GM12878 (cell line): ENCODE measurements around the gene TBXAS1. TPM values are rescaled to one million over a fixed set of nuclear protein-coding genes. Genes with fewer than 3 reads are reported as not detected.

Experiments used
- ATAC-seq: fragments of 200-7000 bp; cut with Tn5 transposase; 3 replicates; pipeline ENCODE4 v1.9.1; 2020; ENCODE audit warnings: mild to moderate bottlenecking, moderate library complexity
- BruUV-seq: library from RNA; stranded (reverse); fragments of 400-500 nt; replicated peaks from 2 replicates; lab custom pipeline; 2021; lab: Mats Ljungman, UMichigan
- CTCF ChIA-PET: fragments of 300-600 bp; sonication (Branson Sonifier 250); formaldehyde crosslinking; extraction: SDS; loops from one replicate; lab custom pipeline; 2021; ENCODE audit warnings: inconsistent platforms; lab: Yijun Ruan, JAX
- POLR2A ChIA-PET: fragments of 350-600 bp; formaldehyde crosslinking; extraction: SDS; loops from one replicate; lab custom pipeline; 2021; ENCODE audit warnings: inconsistent platforms; lab: Charles Lee
- RAD21 ChIA-PET: fragments of 300-600 bp; sonication (Branson Sonifier 250); formaldehyde crosslinking; loops from one replicate; lab custom pipeline; 2023; ENCODE audit warnings: antibody characterized with exemption; ENCODE audit not compliant: unreplicated experiment; lab: Charles Lee
- SMC1A ChIA-PET: fragments of 300-600 bp; sonication (Branson Sonifier 250); formaldehyde crosslinking; loops from one replicate; lab custom pipeline; 2023; ENCODE audit not compliant: unreplicated experiment, uncharacterized antibody; lab: Charles Lee
- DNase-seq: peaks from one replicate; pipeline ENCODE4 v3.0.0-alpha.2; 2011; ENCODE audit warnings: low read depth, low spot score
- FAIRE-seq: peaks from 3 replicates; lab custom pipeline; 2011; peaks lifted over from hg19 to GRCh38; lab: Jason Lieb, UNC
- H2AFZ ChIP-seq: 2 replicates; pipeline ENCODE4 v1.6.0; 2011; ENCODE audit warnings: low read depth, low read length, control low read depth; ENCODE audit not compliant: control insufficient read depth
- H3K27ac ChIP-seq: 2 replicates; pipeline ENCODE4 v1.5.1; 2011; ENCODE audit warnings: control low read depth; ENCODE audit not compliant: control insufficient read depth, insufficient read depth
- H3K27me3 ChIP-seq, 2 experiments: replicated peaks in 1 of 2; 2 replicates each; pipeline versions ENCODE4 v1.6.0 to v1.6.1; 2011; ENCODE audit warnings: low read length in 1 of 2; ENCODE audit not compliant: control insufficient read depth in 2 of 2, insufficient read depth in 2 of 2
- H3K36me3 ChIP-seq, 2 experiments: 2 replicates each; pipeline ENCODE4 v1.5.1; 2011; ENCODE audit warnings: low read length in 1 of 2; ENCODE audit not compliant: control insufficient read depth in 2 of 2, insufficient read depth in 2 of 2
- H3K4me1 ChIP-seq: 2 replicates; pipeline ENCODE4 v1.6.1; 2011; ENCODE audit warnings: mild to moderate bottlenecking, low read length, moderate library complexity, mixed read lengths; ENCODE audit not compliant: control insufficient read depth, insufficient read depth
- H3K4me2 ChIP-seq: 2 replicates; pipeline ENCODE4 v1.6.0; 2011; ENCODE audit warnings: control low read depth; ENCODE audit not compliant: control insufficient read depth, insufficient read depth
- H3K4me3 ChIP-seq: fragments of 200-600 bp; sonication (generic); 2 replicates; pipeline ENCODE4 v1.5.1; 2016
- H3K79me2 ChIP-seq: 2 replicates; pipeline ENCODE4 v1.6.0; 2011; ENCODE audit warnings: low read length; ENCODE audit not compliant: control insufficient read depth, insufficient read depth
- H3K9ac ChIP-seq: 2 replicates; pipeline ENCODE4 v1.8.0; 2011; ENCODE audit warnings: low read length, control low read depth, mixed read lengths; ENCODE audit not compliant: control insufficient read depth, insufficient read depth
- H3K9me3 ChIP-seq: replicated peaks from 3 replicates; pipeline ENCODE4 v1.5.1; 2011; ENCODE audit warnings: mild to moderate bottlenecking, low read length; ENCODE audit not compliant: control insufficient read depth, insufficient read depth
- H4K20me1 ChIP-seq: 2 replicates; pipeline ENCODE4 v1.6.0; 2011; ENCODE audit not compliant: control insufficient read depth, insufficient read depth
- MTA3 ChIP-seq: IDR thresholded peaks from 2 replicates; pipeline ENCODE4 v1.6.1; 2012; ENCODE audit warnings: low read length, inconsistent platforms, borderline replicate concordance
- WGBS: methylation state at CpG from one replicate; pipeline ENCODE4 v1.1.6; 2016; ENCODE audit warnings: low lambda C conversion rate; ENCODE audit not compliant: insufficient replicate concordance, insufficient coverage; ENCODE audit errors: missing lambda C conversion rate; 5-methylcytosine and 5-hydroxymethylcytosine counted together
- in situ Hi-C: fragments of 300-500 bp; cut with MboI; formaldehyde crosslinking; loops from 9 replicates; pipeline ENCODE4 v1.14.3; 2018; ENCODE audit warnings: mixed read lengths
- intact Hi-C: fragments of 100-400 bp; cut with micrococcal nuclease; formaldehyde crosslinking; loops from one replicate; pipeline ENCODE4 v1.14.2; 2022; ENCODE audit not compliant: unreplicated experiment
- polyA plus RNA-seq, 11 experiments: library from polyadenylated mRNA; depleted of rRNA in 4 of 11; unstranded in 6 of 11; stranded (reverse) in 5 of 11; fragments of >200 nt; fragmentation: Nextera tagmentation in 4 of 11; fragmentation: Illumina TruSeq in 1 of 11; extraction: Ambion mirVana in 4 of 11; extraction: Trizol in 1 of 11; gene quantifications; 1 replicate in 1 of 11; 2 replicates in 10 of 11; pipeline versions ENCODE4 v1.2.1 to v1.2.3, GENCODE V29; 2011 to 2016; ENCODE audit warnings: inconsistent platforms in 2 of 11, missing spikeins in 2 of 11, low read depth in 1 of 11
- total RNA-seq, 4 experiments: library from RNA; depleted of rRNA in 3 of 4; stranded (reverse); fragments of >200 nt in 3 of 4; fragmentation: Illumina TruSeq in 1 of 4; extraction: Trizol in 1 of 4; gene quantifications; 2 replicates each; pipeline versions ENCODE4 v1.2.1 to v1.2.3, GENCODE V29; 2013 to 2021
- TF ChIP-seq, protein P1 (sequence below): fragments of 450-650 bp; IDR thresholded peaks from 2 replicates; pipeline ENCODE4 v1.6.1; 2017; ENCODE audit warnings: mild to moderate bottlenecking

The TBXAS1 gene
- total and polyA plus RNA-seq, 10 of the 15 experiments (the other 5 are each of a cell fraction or from before 2014, with no cell fraction given): 1.5 to 32.7 (median 16.3) TPM

DNA sequence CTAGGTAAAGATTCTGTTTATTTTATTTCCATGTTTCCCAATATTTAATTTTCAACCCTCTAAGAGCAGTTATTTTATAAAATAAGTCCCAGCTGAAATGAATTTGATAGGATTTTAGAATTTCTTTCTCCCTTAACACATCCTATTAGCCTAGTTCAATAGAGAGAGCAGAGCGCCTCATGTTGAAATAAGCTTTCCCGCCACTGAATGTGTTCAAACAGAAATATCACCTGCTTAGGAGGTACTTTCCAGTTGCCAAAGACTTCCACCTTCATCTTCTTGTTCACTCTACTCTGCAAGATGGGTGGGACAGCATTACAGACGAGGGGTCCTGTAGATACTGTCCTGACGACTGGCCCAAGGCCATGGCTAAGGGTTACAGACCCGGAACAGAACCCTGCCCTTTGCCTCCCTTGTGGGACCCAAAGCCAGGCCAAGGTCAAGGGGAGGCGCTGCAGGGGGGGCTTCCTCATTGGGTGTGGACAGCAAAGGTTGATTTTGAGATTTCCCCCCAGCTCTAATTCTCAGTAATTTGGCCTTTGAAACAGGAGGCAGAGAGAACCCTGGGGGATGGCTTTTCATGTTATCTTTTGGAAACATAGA lies 171.7 kb downstream of the TBXAS1 start:
- H3K4me1 ChIP-seq: no peaks in the 10 kb centered on the region
- ChIA-PET RAD21 (interaction anchor here (1.4 to 10.0 kb wide), 4 partner anchors 84 to 399 kb away, joined by 3 to 135 read pairs (median 8); no protein-coding TSS in a partner anchor), SMC1A (interaction anchor here (0.7 to 10.9 kb wide), 10 partner anchors 64 to 399 kb away, joined by 3 to 121 read pairs (median 4); no protein-coding TSS in a partner anchor), CTCF (interaction anchor here (0.7 to 10.2 kb wide), 12 partner anchors 19 to 566 kb away, joined by 3 to 225 read pairs (median 4); no protein-coding TSS in a partner anchor), POLR2A (interaction anchor here (0.6 to 1.0 kb wide), 2 partner anchors 85 to 354 kb away, joined by 3 read pairs; no protein-coding TSS in a partner anchor)
- no peak overlapping the region for H3K4me2 ChIP-seq
- H3K79me2 ChIP-seq: no peaks in the 10 kb centered on the region
- intact Hi-C loops (loop anchor here (5.0 kb wide), 3 partner anchors 173 to 383 kb away; partner anchors contain the start of gene TBXAS1), in situ Hi-C loops (loop anchor here (5.0 kb wide), 4 partner anchors 228 to 563 kb away; no protein-coding TSS in a partner anchor)
- no peaks in the 10 kb centered on the region for H3K9me3 ChIP-seq
- no peak overlapping the region for H3K9ac ChIP-seq
- no peak for ATAC-seq
- no peak overlapping the region for H3K27ac ChIP-seq
- no peaks in the 10 kb centered on the region for H3K36me3 ChIP-seq
- no peak for TF ChIP-seq MTA3
- TF ChIP-seq, protein P1, sequence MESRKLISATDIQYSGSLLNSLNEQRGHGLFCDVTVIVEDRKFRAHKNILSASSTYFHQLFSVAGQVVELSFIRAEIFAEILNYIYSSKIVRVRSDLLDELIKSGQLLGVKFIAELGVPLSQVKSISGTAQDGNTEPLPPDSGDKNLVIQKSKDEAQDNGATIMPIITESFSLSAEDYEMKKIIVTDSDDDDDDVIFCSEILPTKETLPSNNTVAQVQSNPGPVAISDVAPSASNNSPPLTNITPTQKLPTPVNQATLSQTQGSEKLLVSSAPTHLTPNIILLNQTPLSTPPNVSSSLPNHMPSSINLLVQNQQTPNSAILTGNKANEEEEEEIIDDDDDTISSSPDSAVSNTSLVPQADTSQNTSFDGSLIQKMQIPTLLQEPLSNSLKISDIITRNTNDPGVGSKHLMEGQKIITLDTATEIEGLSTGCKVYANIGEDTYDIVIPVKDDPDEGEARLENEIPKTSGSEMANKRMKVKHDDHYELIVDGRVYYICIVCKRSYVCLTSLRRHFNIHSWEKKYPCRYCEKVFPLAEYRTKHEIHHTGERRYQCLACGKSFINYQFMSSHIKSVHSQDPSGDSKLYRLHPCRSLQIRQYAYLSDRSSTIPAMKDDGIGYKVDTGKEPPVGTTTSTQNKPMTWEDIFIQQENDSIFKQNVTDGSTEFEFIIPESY: peak; percentile 79; the same call in 1 of the 2 replicates
- no peak for FAIRE-seq
- no peaks in the 10 kb centered on the region for H4K20me1 ChIP-seq
- no peak for DNase-seq
- H2AFZ ChIP-seq: no peak overlapping the region
- 88% methylated on average over 6 of the region's 6 CpGs for WGBS
- no peak overlapping the region for H3K4me3 ChIP-seq
- no TSS peak for BruUV-seq
- H3K27me3 ChIP-seq: no peaks in the 10 kb centered on the region
